Parathyroid adenoma (tissue), 2 donors: Measurements from ENCODE around the gene PTPRD.

ENCODE experiments used
- H2AFZ ChIP-seq: fragments of 300-600 bp; sonication (generic); one replicate; pipeline ENCODE4 v1.7.0; 2017; ENCODE audit warnings: antibody characterized with exemption, mild to moderate bottlenecking
- H3K27ac ChIP-seq: fragments of 300-600 bp; sonication (generic); one replicate; pipeline ENCODE4 v1.7.0; 2017
- H3K27me3 ChIP-seq: fragments of 300-600 bp; sonication (generic); one replicate; pipeline ENCODE4 v1.7.0; 2017; ENCODE audit warnings: low read length; ENCODE audit not compliant: control insufficient read depth, insufficient read depth
- H3K36me3 ChIP-seq: fragments of 300-600 bp; sonication (generic); one replicate; pipeline ENCODE4 v1.7.0; 2017; ENCODE audit warnings: low read length; ENCODE audit not compliant: control insufficient read depth, insufficient read depth
- H3K4me1 ChIP-seq: fragments of 300-600 bp; sonication (generic); one replicate; pipeline ENCODE4 v1.7.0; 2017; ENCODE audit warnings: control low read depth
- H3K4me2 ChIP-seq: fragments of 300-600 bp; sonication (generic); one replicate; pipeline ENCODE4 v1.7.0; 2017; ENCODE audit warnings: low read length
- H3K4me3 ChIP-seq: fragments of 300-600 bp; sonication (generic); one replicate; pipeline ENCODE4 v1.7.0; 2017; ENCODE audit warnings: low read depth, low read length
- H3K79me2 ChIP-seq: fragments of 300-600 bp; sonication (generic); one replicate; pipeline ENCODE4 v1.7.0; 2017; ENCODE audit warnings: control low read depth
- H3K9ac ChIP-seq: fragments of 300-600 bp; sonication (generic); one replicate; pipeline ENCODE4 v1.7.0; 2017; ENCODE audit warnings: mild to moderate bottlenecking
- H3K9me3 ChIP-seq: fragments of 300-600 bp; sonication (generic); one replicate; pipeline ENCODE4 v1.7.0; 2017; ENCODE audit warnings: low read length; ENCODE audit not compliant: control insufficient read depth
- CTCF ChIP-seq: fragments of 300-600 bp; sonication (generic); IDR thresholded peaks from one replicate; pipeline ENCODE4 v1.7.0; 2017; ENCODE audit warnings: antibody characterized with exemption, mild to moderate bottlenecking
- donor health status: primary hyperparathyroidism.

PTPRD gene

GRCh38 chr9:9286001-9286400 is 1326.8 kb downstream of the PTPRD start:
- H3K4me2 ChIP-seq: no peak overlapping the region
- no peaks in the 10 kb centered on the region for H3K4me1 ChIP-seq
- H3K27me3 ChIP-seq: no peaks in the 10 kb centered on the region
- no peak overlapping the region for H3K4me3 ChIP-seq
- no peaks in the 10 kb centered on the region for H3K9me3 ChIP-seq
- H3K9ac ChIP-seq: no peak overlapping the region
- H3K36me3 ChIP-seq: no peaks in the 10 kb centered on the region
- H2AFZ ChIP-seq: no peak overlapping the region
- H3K79me2 ChIP-seq: no peaks in the 10 kb centered on the region
- no peak overlapping the region for H3K27ac ChIP-seq
- TF ChIP-seq CTCF: no peak

GRCh38 chr9:9284201-9284600 is 1328.6 kb downstream of the PTPRD start:
- H3K4me2 ChIP-seq: no peak overlapping the region
- no peaks in the 10 kb centered on the region for H3K79me2 ChIP-seq
- no peaks in the 10 kb centered on the region for H3K36me3 ChIP-seq
- TF ChIP-seq CTCF: no peak
- H3K27ac ChIP-seq: no peak overlapping the region
- no peak overlapping the region for H2AFZ ChIP-seq
- H3K4me1 ChIP-seq: no peaks in the 10 kb centered on the region
- H3K27me3 ChIP-seq: no peaks in the 10 kb centered on the region
- H3K9me3 ChIP-seq: no peaks in the 10 kb centered on the region
- no peak overlapping the region for H3K4me3 ChIP-seq
- H3K9ac ChIP-seq: no peak overlapping the region

GRCh38 chr9:9283159-9283986 is 1329.4 kb downstream of the PTPRD start:
- H3K4me1 ChIP-seq: no peaks in the 10 kb centered on the region
- no peak overlapping the region for H3K4me3 ChIP-seq
- H3K4me2 ChIP-seq: no peak overlapping the region
- no peak overlapping the region for H3K9ac ChIP-seq
- no peak overlapping the region for H2AFZ ChIP-seq
- H3K27me3 ChIP-seq: no peaks in the 10 kb centered on the region
- TF ChIP-seq CTCF: no peak
- no peak overlapping the region for H3K27ac ChIP-seq
- no peaks in the 10 kb centered on the region for H3K79me2 ChIP-seq
- no peaks in the 10 kb centered on the region for H3K9me3 ChIP-seq
- H3K36me3 ChIP-seq: no peaks in the 10 kb centered on the region

- no peak overlapping the region for H3K4me3 ChIP-seq
- no peak overlapping the region for H3K27ac ChIP-seq
- H3K9me3 ChIP-seq: no peaks in the 10 kb centered on the region
- H3K4me2 ChIP-seq: no peak overlapping the region
- H3K79me2 ChIP-seq: no peaks in the 10 kb centered on the region
- no peaks in the 10 kb centered on the region for H3K36me3 ChIP-seq
- no peak for TF ChIP-seq CTCF
- H2AFZ ChIP-seq: no peak overlapping the region
- H3K9ac ChIP-seq: no peak overlapping the region
- H3K27me3 ChIP-seq: no peaks in the 10 kb centered on the region
- no peaks in the 10 kb centered on the region for H3K4me1 ChIP-seq
Observed at GRCh38 chr9:9275601-9276000, 1337.2 kb downstream of the PTPRD start.

- Histone ChIP-seq H3K4me1 (no peaks in the 10 kb centered on the region), H3K36me3 (no peaks in the 10 kb centered on the region), H3K4me3 (no peak overlapping the region), H3K27ac (no peak overlapping the region), H3K9me3 (no peaks in the 10 kb centered on the region), H3K9ac (no peak overlapping the region), H3K79me2 (no peaks in the 10 kb centered on the region), H3K4me2 (no peak overlapping the region), H2AFZ (no peak overlapping the region), H3K27me3 (no peaks in the 10 kb centered on the region)
- TF ChIP-seq CTCF: no peak
Observed at GRCh38 chr9:9257999-9258498, 1354.8 kb downstream of the PTPRD start.
